ENCODE results near the gene AVPR2.

- no peak for TF ChIP-seq CTCF (IDR thresholded peaks at IDR 0.05)
- no peak; the same call in 1 of the 2 replicates for TF ChIP-seq POLR2AphosphoS5 (IDR thresholded peaks at IDR 0.05; ENCODE audit: low read depth, low read length)
Observed at GRCh38 chrX:153902385-153902784, 2.1 kb upstream of the AVPR2 start.
